Skin epidermis (tissue), 12 donors: ENCODE results near the gene VWDE.

Experiments
- H3K27ac ChIP-seq, 21 experiments: fragments of 200-600 bp; sonication (generic) in 11 of 21; one replicate each; pipeline ENCODE4 v1.5.0; 2020; ENCODE audit warnings: mild to moderate bottlenecking in 3 of 21, inconsistent platforms in 2 of 21, moderate library complexity in 2 of 21
- H3K4me3 ChIP-seq, 7 experiments: fragments of 200-600 bp; sonication (generic) in 2 of 7; one replicate each; pipeline ENCODE4 v1.5.0; 2020; ENCODE audit warnings: inconsistent platforms in 2 of 7, mild to moderate bottlenecking in 2 of 7, moderate library complexity in 1 of 7

The VWDE gene

DNA sequence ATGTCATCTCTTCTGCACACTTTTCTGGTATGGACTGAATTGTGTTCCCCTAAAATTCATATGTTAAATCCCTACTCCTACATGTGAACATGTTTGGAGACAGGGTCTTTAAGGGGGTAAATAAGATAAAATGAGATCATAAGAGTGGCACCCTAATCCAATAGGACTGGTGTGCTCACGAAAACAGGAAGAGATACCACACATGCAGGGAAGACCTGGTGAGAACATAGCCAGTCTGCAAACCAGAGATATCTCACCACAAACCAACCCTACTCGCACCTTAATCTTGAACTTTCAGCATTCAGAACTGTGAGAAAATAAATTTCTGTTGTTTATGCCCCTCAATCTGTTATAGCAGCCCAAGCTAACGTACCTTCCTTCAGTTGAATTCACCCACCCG is 51.8 kb downstream of the VWDE start:
- Histone ChIP-seq H3K4me3 (no peak overlapping the region), H3K27ac (no peak overlapping the region)

DNA sequence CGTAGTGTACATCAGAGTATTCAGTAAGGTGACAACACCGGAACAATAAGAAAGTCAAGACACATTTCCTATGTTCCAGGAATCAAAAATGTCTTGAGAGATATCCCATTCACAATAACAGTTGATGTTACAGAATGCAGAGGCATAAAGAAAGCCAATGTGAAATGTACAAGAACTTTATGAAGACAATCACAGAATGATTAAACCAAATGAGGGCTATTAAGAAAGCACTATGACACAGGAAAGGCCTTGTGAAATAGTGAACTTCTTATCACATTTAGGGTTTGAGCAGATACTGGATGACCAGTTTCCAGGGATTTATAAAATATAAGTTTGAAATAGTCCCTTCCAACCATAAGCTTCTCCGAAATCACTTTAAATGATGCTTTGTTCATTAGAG is 52.7 kb downstream of the VWDE start:
- H3K27ac ChIP-seq = no peak overlapping the region
- no peak overlapping the region for H3K4me3 ChIP-seq

DNA sequence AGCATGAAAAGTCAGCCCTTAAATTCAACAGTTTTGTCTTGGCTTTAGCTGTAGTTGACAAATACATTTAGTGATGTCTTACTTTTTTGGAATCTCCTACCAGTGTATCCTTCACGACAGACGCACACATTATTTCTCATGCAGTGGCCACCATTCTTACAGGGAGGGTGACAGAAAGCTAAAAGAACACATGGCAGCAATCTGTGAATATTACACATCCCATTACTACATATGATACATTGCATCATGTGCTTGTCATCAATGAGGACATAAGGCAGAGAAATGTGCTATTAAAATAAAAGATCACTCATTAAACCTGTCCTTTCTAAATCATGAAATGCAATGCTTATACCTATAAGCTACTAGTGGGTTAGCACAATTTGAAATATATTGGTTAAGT is 66.6 kb downstream of the VWDE start:
- Histone ChIP-seq H3K27ac (no peak overlapping the region), H3K4me3 (no peak overlapping the region)

DNA sequence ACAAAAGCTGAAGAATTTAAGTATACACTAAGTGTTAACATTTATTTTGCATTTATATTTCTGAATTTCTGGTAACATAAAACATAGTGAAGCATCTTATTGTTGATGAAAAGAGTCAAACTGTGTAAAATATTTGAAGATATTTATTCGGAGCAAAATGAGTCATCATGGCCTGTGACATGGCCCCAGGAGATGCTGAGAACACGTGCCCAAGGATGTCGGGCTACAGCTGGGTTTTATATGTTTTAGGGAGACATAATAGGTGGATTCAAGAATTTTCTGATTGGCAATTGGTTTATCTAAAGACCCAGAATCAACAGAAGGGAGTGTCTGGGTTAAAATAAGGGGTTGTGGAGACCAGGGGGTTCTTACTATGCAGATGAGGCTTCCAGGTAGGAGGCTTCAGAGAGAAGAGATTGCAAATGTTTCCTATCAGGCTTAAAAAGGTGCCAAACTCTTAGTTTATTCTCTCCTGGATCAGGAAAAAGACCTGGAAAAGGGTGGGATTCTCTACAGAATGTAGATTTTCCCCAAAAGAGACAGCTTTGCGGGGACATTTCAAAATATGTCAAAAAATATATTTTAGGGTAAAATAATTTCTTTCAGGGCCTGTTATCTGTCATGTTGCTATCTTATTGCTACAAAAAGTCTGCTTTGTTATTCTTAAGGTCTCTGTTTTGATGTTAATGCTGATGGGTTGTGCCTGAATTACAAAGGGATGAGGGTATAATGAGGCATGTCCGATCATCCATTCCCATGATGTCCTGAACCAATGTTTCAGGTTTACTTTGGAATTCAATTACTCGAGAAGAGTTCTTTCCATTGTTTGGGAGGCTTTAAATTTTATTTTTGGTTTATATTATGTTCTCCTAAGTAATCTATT is 74.5 kb downstream of the VWDE start:
- no peak overlapping the region for H3K27ac ChIP-seq
- H3K4me3 ChIP-seq = no peak overlapping the region

DNA sequence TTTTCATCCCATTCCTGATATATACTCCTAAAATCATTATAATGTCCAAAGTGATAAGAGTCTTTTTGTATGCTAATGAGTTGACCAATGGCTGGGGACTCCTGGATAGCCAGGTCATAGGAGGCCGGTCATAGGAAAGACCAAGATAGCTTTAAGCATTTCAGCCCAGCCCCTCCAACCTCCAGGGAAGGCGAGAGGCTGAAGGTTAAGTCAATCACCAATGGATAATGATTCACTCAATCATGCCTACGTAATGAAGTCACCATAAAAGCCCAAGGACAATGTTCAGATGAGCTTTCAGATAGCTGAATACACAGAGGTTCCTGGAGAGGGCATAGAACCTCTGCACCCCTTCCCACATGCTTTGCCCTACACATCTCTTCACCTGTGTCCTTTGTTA is 75.7 kb downstream of the VWDE start:
- Histone ChIP-seq H3K4me3 (no peak overlapping the region), H3K27ac (no peak overlapping the region)

DNA sequence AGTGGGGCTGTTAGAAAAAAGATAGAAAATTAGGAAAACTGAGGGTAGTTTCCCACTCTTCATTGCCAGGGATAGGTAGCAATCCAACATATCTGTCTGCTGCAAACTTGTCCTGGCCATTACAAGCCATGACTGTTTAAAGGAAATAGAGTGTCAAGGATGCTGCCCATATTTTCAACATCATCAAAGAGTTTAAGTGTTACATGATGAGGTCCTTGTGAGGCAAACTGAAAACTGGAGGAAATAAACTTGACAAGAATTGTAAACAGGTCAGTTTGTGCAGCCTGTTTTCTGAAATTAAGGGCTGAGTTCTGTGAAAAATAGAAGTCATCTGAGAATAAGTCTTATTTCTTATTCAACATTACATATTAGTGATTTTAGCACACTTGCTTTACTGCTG is 78.0 kb downstream of the VWDE start:
- no peak overlapping the region for H3K27ac ChIP-seq
- no peak overlapping the region for H3K4me3 ChIP-seq

DNA sequence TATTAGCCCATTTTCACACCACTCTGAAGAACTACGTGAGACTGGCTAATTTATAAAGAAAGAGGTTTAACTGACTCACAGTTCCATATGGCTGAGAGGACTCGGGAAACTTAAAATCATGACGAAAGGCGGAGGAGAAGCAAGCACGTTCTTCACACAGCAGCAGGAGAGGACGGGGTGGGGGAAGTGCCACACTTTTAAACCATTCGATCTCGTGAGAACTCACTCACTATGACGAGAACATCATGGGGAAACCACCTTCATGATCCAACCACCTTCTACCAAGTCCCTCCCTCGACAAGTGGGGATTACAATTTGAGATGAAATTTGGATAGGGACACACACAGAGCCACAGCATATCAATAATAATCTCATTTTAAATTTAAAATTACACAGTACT is 80.2 kb downstream of the VWDE start:
- no peak overlapping the region for H3K4me3 ChIP-seq
- H3K27ac ChIP-seq = no peak overlapping the region

DNA sequence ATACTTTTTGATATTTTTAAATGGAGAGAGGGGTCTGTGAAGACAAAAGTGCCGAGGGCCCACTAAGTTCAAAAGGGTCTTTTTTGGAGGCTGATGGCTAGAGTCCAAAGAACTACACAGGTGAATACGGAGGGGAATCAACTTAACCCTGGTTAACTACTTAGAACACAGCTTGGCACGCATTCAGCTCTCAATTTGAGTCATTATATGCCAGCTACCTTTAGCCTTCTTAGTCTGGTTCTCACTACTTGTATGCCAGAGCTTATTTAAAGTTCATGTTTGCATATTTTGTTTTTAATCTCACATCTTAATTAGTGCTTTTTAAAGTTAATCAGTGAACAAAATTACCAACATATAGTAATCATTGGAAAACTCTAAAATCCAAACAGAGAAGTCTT is 80.8 kb downstream of the VWDE start:
- Histone ChIP-seq H3K4me3 (no peak overlapping the region), H3K27ac (no peak overlapping the region)

DNA sequence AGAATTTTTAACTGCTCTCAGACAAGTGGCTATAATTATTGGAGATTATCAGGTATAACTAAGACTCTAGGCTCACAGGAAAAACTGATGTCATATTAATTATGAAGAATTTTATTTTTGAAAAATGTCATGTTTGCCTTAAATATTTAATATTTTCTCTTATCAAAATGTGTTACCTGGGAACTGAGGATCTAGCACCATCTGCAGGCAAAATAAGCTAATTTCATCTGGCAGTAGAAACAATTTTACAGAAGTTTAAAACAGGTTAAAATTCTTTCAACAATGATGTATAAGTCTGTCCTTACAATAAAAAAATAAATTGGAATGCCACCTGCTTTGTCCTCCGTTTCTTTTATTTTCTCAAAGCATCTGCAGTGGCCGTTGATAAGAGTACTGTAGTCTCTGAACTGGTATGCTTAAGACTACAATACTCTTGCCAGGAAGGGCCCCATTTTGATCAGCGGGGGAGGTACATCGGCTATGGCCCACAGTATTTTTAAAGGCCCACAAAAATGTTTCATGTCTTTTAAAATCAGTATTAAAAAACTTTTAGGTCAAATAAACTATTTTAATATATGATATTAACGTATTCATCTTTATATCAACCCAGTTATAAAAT is 81.3 kb downstream of the VWDE start:
- no peak overlapping the region for H3K27ac ChIP-seq
- H3K4me3 ChIP-seq = no peak overlapping the region

DNA sequence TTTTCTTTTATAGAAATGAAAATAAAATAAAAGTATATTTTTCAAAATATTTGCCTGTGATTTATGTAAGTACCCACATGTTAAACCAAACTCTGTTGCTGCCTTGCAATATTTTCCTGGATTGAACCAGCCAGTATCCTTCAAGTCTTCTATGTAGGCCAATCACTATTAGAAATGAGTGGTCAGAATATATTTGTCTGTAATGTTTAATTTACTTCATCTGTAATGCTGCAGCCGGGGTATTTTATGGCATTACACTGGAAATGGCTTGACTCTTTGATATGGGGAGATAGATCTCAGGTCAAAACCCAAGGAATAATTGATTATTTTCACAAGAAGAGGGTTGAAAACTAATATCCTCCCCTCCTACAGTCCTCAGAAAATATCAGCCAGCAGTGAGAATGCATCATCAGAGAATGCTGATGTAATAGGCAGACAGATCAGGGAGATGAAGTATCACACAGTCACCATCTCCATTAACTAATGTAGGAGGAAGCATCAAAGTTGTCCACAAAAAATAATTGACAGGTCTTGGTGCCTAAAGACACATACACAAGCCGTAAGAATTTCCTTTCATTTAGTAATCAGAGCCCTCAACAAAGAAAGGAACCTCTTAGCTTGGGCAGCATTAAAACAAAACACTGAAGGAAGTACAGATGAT is 82.5 kb downstream of the VWDE start:
- no peak overlapping the region for H3K4me3 ChIP-seq
- no peak overlapping the region for H3K27ac ChIP-seq

DNA sequence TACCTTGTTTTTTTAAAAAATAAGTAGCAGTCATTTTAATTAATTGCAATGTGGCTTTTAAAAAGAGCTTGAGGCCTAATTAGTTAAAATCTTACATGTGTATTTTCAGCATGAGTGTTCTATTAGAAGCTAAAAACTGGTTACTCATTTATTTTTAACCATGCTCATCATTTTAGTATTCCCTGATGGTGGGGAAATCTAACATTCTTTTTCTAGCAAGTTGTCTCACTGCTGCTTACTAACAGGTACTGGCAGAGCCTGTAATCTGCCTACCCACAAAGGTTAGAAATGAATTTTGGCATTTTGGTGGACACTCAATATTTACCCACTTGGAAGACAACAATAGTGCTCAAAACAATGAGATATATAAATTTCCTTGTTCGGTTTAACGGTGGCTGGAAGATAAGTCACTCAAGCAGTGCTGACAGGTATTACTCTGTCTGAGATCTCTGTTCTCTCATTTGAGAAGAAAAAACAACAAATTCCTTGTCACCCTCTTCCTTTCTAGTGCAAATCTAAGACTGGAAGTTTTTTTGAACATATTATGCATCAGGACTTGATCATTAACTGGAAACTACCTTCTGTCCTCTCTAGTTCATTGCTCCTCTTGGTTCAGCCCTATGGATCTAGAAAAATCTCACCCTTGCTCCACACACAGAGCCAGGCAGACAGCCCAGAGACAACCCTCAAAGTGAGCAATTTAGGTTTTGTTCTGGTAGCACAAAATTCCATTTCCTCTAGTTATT is 83.3 kb downstream of the VWDE start:
- no peak overlapping the region for H3K4me3 ChIP-seq
- no peak overlapping the region for H3K27ac ChIP-seq

DNA sequence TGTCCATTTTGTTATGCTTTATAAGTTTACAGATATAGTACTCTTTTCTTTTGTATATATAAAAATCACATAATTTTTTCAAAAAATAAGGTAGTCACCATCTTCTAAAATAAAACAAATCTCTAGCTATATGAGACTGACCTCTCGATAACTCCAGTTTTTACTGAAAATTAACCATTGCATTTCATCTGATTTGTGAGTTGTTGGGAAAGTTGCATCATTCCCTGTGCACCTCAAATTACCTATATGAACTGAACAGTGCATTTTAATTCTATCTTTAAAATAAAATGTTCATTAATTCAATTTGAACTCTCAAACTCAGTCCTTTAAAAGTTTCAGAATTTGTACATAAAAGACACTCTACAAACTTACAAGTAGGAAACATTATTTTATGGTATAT is 86.0 kb downstream of the VWDE start:
- Histone ChIP-seq H3K27ac (no peak overlapping the region), H3K4me3 (no peak overlapping the region)

DNA sequence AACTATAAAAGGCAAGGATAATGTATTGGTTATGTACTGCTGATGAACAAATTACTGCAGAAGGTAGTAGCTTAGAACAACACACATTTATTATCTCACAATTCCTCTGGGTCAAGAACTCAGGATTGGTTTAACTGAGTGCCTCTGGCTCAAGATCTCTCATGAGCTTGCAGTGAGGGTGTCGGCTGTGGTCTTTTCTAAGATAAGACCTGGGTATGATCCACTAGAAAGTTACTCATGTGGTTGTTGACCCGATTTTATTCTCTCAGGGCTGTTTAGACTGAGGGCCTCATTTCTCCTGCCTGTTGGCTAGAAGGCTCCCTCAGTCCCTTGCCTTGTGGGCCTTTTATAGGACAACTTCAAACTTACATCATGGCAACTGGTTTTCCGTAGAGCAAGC is 86.7 kb downstream of the VWDE start:
- Histone ChIP-seq H3K27ac (no peak overlapping the region), H3K4me3 (no peak overlapping the region)

DNA sequence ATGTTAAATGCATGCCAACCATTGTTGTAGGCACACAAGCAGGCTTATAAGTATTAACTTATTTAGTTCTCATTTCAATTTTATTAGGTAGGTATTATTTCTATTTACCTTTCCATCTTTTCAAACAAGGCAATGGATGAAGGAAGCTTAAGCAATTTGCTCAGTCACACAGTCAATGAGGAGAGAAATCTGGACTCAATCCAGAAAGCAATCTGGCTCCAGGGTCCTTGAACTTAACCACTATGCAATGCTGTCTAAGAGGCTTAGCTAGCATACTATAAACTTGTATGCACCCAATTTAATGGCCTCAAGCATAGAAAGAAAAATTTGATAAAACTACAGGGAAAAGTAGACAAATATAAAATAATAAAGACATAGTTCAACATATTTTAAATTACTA is 88.6 kb downstream of the VWDE start:
- Histone ChIP-seq H3K4me3 (no peak overlapping the region), H3K27ac (no peak overlapping the region)

DNA sequence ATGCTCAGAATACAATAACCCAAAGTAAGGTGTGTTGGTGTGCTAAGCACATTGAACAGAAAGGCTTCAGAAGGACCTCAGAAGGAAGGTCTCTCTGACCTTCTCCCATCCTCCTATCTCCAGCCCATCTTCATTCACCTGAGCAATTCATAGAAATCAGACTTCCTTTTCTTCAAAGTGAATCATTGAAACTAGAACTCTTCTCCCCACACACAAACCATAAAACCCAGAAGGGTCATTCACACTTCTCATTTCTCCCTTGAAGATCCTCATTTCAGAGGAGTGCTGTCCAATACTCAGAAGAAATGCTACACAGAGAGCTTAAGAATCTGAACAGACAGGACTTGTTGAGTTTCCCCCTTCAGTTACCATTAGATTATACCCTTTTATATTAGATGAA is 89.5 kb downstream of the VWDE start:
- Histone ChIP-seq H3K4me3 (no peak overlapping the region), H3K27ac (no peak overlapping the region)

DNA sequence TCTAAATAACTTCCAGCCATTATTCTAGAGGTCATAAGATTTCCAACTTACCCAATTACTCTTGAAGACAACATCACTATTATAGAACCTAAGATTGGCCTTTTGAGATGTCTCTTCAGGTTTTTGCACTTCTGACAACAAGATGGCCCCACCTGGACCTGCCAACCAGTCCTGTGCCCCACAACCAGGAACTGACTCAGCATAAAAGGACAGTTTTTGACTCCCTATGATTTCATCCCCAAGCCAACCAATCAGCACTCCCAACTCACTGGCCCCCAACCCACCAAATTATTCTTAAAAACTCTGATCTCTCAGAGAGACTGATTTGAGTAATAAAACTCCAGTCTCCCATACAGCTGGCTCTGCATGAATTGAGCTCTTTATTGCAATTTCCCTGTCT is 98.2 kb downstream of the VWDE start:
- Histone ChIP-seq H3K27ac (no peak overlapping the region), H3K4me3 (no peak overlapping the region)

DNA sequence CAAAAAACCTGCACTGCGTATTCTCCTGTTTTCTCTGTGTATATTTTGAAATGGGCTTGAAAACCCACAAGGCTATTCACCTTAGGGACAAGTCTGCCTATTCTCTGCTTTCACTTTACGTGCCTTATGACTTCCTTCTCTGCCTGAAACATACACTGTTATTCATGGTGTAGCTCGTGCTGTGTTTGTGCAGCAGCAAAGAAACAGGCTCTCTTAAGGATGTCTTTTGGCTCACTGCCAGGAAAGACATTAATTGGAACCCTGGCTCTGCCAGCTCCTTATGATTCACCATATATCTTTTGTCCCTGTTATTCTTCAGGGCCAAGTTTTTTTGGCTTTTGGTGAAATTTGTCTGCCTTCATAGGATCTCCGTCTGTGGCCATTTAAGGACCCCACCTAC is 100.2 kb downstream of the VWDE start:
- no peak overlapping the region for H3K27ac ChIP-seq
- H3K4me3 ChIP-seq = no peak overlapping the region

DNA sequence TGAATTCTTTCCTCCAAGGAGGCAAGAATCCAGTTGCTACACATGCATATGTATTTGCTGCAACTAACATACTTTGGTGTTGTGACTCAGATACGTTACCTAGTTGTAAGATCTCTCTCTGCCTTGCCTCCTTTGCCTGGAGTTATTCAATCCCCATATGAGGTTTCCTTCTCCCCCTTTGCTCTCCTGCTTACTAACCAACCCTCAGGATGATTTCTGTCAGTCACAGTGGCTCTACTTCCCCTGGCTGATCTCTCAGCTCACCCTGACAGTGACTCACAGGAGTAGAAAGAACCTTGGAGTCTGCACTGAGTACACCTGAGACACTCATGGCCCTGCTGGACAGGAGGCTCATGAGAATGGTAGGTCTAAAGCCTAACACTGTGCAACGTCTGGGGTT is 100.6 kb downstream of the VWDE start:
- Histone ChIP-seq H3K4me3 (no peak overlapping the region), H3K27ac (no peak overlapping the region)

DNA sequence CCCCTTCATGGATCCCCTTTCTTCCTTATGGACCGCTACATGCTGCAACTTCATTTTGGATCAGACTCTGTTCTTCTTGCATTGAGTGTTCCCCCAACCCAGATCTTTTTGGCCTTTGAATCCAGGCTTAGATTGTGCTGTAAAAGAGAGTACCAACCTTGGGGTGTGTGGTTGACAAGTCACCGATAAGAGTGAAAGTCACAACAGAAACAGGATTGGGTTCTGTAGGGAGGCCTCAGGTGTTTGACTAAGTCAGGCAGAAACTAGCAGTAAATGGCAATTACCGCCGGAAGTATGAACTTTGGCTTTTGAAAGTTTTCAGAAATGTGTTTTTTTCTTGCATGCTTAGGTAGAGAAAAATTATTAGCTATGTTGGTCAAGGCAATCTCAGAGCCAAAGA is 103.2 kb downstream of the VWDE start:
- no peak overlapping the region for H3K4me3 ChIP-seq
- H3K27ac ChIP-seq = no peak overlapping the region

DNA sequence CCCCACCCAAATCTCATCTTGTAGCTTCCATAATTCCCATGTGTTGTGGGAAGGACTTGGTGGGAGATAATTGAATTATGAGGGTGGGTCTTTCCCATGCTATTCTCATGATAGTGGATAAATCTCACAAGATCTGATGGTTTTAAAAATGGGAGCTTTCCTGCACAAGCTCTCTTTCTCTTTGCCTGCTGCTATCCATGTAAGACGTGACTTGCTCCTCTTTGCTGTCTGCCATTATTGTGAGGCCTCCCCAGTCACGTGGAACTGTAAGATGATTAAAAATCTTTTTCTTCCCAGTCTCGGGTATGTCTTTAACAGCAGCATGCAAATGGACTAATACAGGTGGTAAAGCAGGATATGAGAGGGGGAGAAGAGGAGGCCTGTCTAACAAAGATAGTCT is 104.3 kb downstream of the VWDE start:
- Histone ChIP-seq H3K4me3 (no peak overlapping the region), H3K27ac (no peak overlapping the region)
